HCT116 (cell line): Measurements from ENCODE around the gene GRM5.
"Not testable (repeated sequence)": the region's sequence is repeated elsewhere in the genome, so short reads cannot be mapped to it uniquely, and the experiment has no call there.

Experiments used
- CTCF ChIP-seq, 3 experiments: fragments of 200-600 bp in 1 of 3; sonication (generic) in 1 of 3; IDR thresholded peaks in 2 of 3; conservative IDR thresholded peaks in 1 of 3; 2 replicates each; pipeline ENCODE4 v1.5.1; 2012 to 2017; ENCODE audit warnings: low read depth in 2 of 3, low read length in 2 of 3, antibody characterized with exemption in 1 of 3, borderline replicate concordance in 1 of 3, control low read depth in 1 of 3, mild to moderate bottlenecking in 1 of 3, mixed read lengths in 1 of 3, mixed run types in 1 of 3, moderate library complexity in 1 of 3; ENCODE audit not compliant: insufficient read depth in 1 of 3
- EZH2 ChIP-seq: fragments of 200-600 bp; sonication (generic); IDR thresholded peaks from 2 replicates; pipeline ENCODE4 v1.6.1; 2017; ENCODE audit warnings: antibody characterized with exemption, mixed run types
- EZH2phosphoT487 ChIP-seq: fragments of 200-600 bp; IDR thresholded peaks from 2 replicates; pipeline ENCODE4 v1.6.1; 2018; ENCODE audit warnings: antibody characterized with exemption, borderline replicate concordance
- FOSL1 ChIP-seq: IDR thresholded peaks from 2 replicates; pipeline ENCODE4 v1.6.1; 2012; ENCODE audit warnings: low read depth
- JUND ChIP-seq: IDR thresholded peaks from 2 replicates; pipeline ENCODE4 v1.6.1; 2012
- MAX ChIP-seq: IDR thresholded peaks from 2 replicates; pipeline ENCODE4 v1.6.1; 2012
- POLR2A ChIP-seq: IDR thresholded peaks from 2 replicates; pipeline ENCODE4 v1.7.0; 2011; ENCODE audit warnings: borderline replicate concordance; ENCODE audit not compliant: insufficient read depth, insufficient read length; ENCODE audit errors: extremely low read depth
- POLR2AphosphoS5 ChIP-seq: IDR thresholded peaks from 2 replicates; pipeline ENCODE4 v1.6.1; 2011; ENCODE audit warnings: mild to moderate bottlenecking, low read depth, low read length, moderate library complexity
- TCF7L2 ChIP-seq: IDR thresholded peaks from 2 replicates; pipeline ENCODE4 v1.7.0; 2011; ENCODE audit warnings: borderline replicate concordance, inconsistent platforms; ENCODE audit not compliant: insufficient read depth, insufficient read length; ENCODE audit errors: extremely low read depth

- not testable (repeated sequence) for TF ChIP-seq TCF7L2; POLR2AphosphoS5; EZH2; CTCF (IDR thresholded peaks at IDR 0.05 in 2 of 3, conservative IDR thresholded peaks at IDR 0.05 in 1 of 3; ENCODE audit: borderline replicate concordance in 1 of 3, insufficient read depth in 1 of 3, low read depth in 2 of 3, low read length in 2 of 3); MAX; JUND; POLR2A; FOSL1; EZH2phosphoT487
These were observed 602.5 kb downstream of the GRM5 start for GRCh38 chr11:88463301-88463700.
